ENCODE measurements around the gene CCT5.

GRCh38 chr5:10268100-10268499 is 18.0 kb downstream of the CCT5 start:
- TF ChIP-seq CTCF (IDR thresholded peaks at IDR 0.05) (no peak), EZH2 (IDR thresholded peaks at IDR 0.05; ENCODE audit: borderline replicate concordance, insufficient read depth, low read depth, low read length, poor library complexity, severe bottlenecking) (no peak)
